ENCODE measurements around the gene HTRA1. TPM values are rescaled to one million over a fixed set of nuclear protein-coding genes. Genes with fewer than 3 reads are reported as not detected.

Gene HTRA1
- total RNA-seq, 3 donors from 2014 or later = 11.0 to 122 (median 28.9) TPM

- DNase-seq (no peak), ATAC-seq (no peak)
- Histone ChIP-seq H3K4me3 (no peak overlapping the region), H3K9me3 (no peaks in the 10 kb centered on the region), H3K4me1 (ENCODE audit: low read depth) (no peaks in the 10 kb centered on the region), H3K36me3 (ENCODE audit: low read depth) (no peaks in the 10 kb centered on the region)
- TF ChIP-seq CTCF (IDR thresholded peaks at IDR 0.05) = no peak
- intact Hi-C loops (cut with DNase I, micrococcal nuclease) = no loop called here
These were observed 24.3 kb downstream of the HTRA1 start for GRCh38 chr10:122485670-122486069.

GRCh38 chr10:122486406-122487080, 25.2 kb downstream of the HTRA1 start:
- Histone ChIP-seq H3K36me3 (ENCODE audit: low read depth) (no peaks in the 10 kb centered on the region), H3K9me3 (no peaks in the 10 kb centered on the region), H3K4me1 (ENCODE audit: low read depth) (no peaks in the 10 kb centered on the region), H3K4me3 (no peak overlapping the region)
- intact Hi-C loops (cut with DNase I, micrococcal nuclease) = no loop called here
- DNase-seq (no peak), ATAC-seq (no peak)
- no peak for TF ChIP-seq CTCF (IDR thresholded peaks at IDR 0.05)

- intact Hi-C loops (cut with DNase I, micrococcal nuclease) = no loop called here
These were observed 25.9 kb downstream of the HTRA1 start for GRCh38 chr10:122487174-122487765.

GRCh38 chr10:122490268-122490667, 28.9 kb downstream of the HTRA1 start:
- Histone ChIP-seq H3K4me1 (ENCODE audit: low read depth) (no peaks in the 10 kb centered on the region), H3K9me3 (no peaks in the 10 kb centered on the region)
- intact Hi-C loops (cut with DNase I, micrococcal nuclease) = no loop called here

More at GRCh38 chr10:122487174-122487765, 25.9 kb downstream of the HTRA1 start:
- Histone ChIP-seq H3K9me3 (no peaks in the 10 kb centered on the region), H3K36me3 (ENCODE audit: low read depth) (no peaks in the 10 kb centered on the region), H3K4me1 (ENCODE audit: low read depth) (no peaks in the 10 kb centered on the region), H3K4me3 (no peak overlapping the region)
- ATAC-seq (peak; percentile 13), DNase-seq (peak in 1 of 3 donors; percentile 36)
- TF ChIP-seq CTCF (IDR thresholded peaks at IDR 0.05) = no peak

More at GRCh38 chr10:122490268-122490667, 28.9 kb downstream of the HTRA1 start:
- no peaks in the 10 kb centered on the region for H3K36me3 ChIP-seq (ENCODE audit: low read depth)
- ATAC-seq (no peak), DNase-seq (no peak)
- no peak for TF ChIP-seq CTCF (IDR thresholded peaks at IDR 0.05)
- H3K4me3 ChIP-seq = no peak overlapping the region

All from mucosa of descending colon (tissue), 3 donors.